HG02981 (cell line): Measurements from ENCODE around the gene CCDC122.

Experiments used
- ATAC-seq: cut with Tn5 transposase; IDR thresholded peaks from one replicate; pipeline ENCODE4 v1.9.1; 2021; ENCODE audit warnings: mild to moderate bottlenecking, moderate library complexity; ENCODE audit not compliant: unreplicated experiment

CCDC122 gene

DNA sequence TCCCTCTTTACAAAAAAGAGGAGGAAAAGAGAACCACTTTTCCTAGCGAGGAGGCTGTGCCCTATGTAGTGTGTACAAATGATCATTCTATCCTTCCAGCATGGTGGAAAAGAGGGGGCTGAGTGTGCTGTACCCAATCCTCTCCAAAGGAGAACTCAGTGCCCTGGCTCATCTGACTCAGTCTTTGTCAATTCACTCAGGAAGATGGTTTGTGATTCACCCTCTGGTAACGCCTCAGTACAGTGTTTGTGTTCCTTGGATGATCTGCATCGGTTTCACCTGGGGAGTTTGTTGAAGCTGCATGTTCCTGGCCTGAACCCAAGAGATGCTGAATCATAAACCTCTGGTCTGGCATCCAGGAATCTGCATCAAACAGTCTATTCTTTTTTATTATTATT is 74.5 kb downstream of the CCDC122 start:
- ATAC-seq: no peak

DNA sequence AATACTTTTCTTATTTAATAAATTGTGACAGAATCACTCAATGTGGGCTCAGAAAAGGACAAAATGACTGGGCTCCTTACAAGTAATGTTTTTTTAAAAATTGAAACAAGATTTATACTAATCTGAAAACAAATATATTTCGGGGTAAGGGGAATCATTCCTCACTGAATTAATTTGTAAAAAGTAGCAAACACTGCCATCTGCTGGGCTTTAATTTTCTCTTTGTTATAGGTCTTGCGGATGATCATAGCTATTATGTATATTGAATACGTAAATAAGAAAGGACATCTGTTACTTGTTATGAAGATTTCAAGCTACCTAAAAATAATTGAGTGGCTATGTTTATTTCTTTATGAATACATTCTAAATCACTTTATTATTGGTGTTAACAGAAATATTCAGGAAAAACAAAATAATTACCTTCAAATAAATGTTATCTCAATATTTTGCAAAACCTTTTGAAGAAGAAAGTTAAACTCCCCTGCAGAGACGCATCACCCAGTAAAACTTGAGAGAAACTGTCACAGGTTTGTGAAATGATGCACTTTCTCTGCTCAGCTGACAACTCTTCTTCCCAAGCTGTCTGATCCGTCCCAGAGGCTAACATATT is 75.0 kb downstream of the CCDC122 start:
- no peak for ATAC-seq

DNA sequence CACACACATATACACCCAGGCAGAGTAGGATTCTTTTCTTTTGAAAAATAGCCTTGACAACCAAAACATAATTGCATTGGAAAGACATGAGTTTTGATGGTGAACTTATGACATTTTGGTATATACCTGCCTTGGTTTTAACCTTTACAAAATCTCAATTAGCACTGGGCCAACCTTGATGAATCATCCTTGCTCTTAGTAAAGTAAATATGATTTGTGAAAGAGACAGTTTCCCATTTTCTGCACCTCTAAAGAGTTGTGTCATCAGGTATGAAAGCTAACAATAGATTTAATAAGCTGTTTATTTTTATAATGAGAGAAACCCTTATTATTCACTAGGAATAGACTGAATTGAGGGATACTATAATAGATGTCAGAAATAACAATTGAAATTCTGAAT is 77.0 kb downstream of the CCDC122 start:
- no peak for ATAC-seq

DNA sequence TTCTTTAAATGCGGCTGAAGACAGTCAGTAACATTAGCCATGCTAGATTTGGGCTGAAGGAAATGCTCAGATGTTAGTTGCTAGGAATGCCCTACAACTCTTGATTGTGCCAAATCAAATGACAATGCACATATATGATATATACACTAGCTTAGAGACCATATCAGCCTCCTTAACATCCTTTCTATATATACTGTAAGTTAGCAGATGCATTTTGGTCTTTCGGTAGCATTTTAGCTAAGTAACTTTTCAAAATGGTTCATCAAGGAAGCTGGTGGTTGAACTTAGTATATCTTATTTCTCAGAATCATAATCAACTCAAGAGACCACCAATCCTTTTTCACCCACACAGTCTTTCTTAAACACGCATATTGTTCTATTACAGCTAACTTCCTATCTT is 78.7 kb downstream of the CCDC122 start:
- ATAC-seq: no peak

DNA sequence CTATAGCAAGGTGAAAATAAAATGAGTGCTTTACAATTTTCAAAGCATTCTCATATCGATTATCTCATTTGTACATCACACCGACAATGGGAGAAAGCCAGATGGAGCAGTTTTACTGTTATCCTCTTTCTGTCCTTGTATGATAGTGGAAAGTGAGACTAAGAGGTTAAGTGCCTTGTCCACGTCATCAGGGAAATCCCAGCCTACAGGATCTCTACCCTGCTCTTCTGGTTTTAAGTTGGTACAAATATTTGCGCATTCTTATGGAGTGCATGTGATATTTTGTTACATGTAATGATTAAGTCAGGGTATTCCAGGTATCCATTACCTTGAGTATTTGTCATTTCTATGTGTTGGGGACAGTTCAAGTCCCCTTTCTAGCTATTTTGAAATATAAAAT is 80.3 kb downstream of the CCDC122 start:
- ATAC-seq: no peak

DNA sequence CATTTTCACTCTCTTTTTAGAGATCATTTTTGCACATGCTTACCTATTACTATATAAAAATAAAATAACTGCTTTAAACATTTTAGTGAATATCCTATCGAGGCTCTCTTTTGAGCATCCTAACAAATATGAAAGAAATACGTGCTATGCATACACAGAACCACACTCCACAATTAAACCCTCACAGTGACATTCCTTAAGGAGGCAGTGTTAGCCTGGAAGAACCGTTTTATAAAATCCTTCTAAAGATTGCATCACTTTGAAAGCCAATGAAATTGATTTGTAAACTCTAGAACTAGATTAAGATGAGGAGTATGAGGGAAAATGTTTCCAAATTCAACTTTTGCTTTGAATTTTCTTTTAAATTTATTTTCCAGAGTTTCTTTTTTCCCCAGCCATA is 81.7 kb downstream of the CCDC122 start:
- ATAC-seq: no peak

DNA sequence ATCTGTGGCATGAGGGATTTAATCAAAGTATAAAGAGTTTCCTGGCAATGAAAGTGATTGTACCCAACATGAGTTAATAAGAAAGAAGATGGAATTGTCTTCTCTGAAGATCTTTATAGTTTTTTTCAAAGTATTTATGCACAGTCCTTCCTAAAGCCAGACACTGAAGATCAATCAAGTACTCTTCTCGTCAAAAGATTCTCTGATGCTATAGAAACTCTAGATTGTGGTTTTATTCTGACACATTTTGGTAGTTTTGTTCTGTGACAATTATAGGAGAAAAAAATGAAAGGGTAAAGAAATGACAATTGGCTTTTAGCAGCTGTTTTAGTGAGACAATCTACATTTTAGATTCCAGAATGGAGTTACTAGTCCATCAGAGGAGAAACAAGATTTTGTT is 82.4 kb downstream of the CCDC122 start:
- ATAC-seq: no peak

DNA sequence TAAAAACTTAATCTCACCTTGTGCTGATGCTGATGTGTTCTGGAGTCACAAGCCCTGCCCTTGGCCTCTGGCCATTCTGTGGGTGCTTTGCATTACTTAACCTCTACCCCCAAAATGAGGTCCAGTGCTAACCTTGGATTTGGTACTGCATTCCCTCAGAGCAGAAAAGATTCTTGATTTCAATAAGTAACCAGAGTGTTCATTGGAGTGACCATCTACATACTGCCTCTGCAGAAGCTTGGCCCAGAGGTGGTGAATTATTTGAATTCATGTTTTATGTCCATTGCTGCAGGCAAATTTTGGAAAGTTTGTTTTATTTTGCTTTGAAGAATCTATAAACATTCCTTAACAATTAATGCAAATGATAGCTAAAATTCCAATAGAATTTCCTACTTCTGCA is 85.1 kb downstream of the CCDC122 start:
- no peak for ATAC-seq

DNA sequence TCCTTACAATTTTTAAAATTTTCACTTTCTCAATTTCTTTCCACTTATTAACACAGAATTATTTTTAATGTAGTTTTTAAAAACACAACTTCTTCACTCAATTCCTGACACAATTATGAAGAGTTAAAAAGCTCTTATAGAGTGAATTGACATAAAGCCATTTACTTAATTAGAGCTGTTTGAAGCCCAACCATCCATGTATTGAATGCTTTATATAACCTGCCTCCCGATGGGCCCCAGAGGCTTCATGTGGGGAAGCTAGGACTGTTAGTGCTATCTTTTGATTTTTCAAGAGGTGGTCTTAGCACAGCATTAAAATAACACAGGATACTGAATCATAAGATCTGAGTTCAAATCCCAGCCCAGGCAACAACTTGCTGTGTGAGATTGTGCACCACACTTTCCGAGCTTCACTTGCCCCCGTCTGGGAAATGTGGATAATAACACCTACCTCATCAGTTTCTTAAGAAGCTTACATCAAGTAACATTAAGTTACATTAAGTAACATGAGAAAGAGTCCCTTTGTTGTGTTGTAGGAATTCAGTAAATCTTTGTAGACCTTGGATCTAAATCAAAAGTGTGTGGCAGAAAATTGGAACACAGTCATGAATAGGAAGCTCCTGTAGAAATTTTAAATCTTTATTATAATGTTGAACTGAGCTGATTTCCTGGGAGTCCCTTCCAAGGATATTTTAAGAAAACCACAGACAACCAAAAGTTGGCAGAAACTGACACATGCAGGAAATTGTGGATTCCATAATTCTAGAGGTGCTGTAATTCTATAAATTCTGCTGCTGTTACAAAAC is 87.3 kb downstream of the CCDC122 start:
- no peak for ATAC-seq

DNA sequence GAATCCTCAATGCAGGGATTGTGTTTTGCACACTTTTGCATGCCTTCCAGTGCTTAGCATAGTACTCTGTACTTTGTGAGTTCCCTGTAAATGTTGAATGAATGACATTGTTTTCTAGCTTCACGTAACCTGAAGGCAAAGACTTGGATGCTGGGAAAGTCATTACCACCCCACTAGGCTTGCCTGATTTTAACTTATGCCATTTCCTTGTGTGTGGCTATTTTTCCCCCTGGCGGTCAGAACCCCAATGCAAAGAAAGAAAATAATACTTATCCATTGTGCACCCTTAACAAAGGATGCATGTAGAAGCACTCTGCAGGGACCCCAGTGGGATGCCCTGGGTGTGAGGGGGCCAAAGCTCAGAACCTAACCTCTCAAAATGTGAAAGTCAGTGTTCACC is 91.5 kb downstream of the CCDC122 start:
- ATAC-seq: no peak

DNA sequence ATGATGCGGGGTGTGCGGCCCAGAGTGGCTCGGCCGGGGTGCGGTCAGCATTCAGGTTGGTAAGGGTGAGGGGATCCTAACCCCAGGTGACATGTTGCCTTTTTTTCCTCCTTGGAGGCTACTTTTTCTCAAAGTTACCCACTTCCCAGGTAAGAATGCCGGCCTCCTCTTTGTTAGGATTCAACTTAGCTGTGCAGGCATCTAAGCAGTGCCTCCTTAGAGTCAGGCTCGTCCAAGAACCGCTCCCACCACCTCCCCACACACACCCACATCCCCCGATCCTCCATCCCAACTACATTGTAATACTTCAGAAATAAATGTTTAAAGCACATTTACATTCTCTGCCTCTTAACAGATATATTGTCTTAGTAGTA is 92.0 kb downstream of the CCDC122 start:
- ATAC-seq: no peak

DNA sequence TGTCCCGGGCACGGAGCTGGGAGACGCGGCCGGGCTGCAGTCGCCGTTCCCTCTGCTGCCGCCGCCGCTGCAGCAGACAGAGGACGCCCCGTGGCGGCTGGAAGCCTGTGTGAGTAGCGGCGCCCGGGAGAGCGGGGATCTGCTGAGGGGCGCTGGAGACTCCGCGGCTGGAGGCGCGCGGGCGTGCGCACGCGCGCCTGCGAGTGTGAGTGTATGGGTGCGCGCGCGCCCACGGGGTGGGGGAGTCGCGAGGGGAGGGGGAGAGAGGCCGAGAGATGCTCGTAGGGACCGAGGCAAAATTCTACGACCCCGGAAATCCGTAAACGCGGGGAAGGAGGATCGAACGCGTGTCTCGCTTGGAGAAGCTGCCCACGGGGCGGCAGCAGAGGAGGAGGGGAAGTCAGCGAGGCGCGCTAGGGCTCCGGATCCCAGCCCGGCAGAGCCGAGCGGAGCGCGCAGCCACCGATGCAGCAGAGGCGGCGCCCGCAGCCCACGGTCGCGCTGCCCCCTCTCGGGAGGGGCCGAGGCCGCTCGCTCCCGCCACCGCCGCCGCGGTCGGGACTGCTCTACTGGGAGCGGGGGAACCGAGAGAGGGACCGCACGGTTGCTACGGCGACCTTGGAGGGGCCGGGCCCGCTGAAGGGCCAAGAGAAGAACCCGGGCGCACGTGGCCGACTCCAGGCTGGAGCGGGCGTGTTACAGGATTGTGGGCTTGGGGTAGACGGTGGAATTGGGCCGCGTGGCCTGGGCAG is 92.6 kb downstream of the CCDC122 start, which contains the start of gene ENOX1:
ENOX1 (minus strand) TSS at position 207 of the 752 bp plus-strand sequence.
- no peak for ATAC-seq

DNA sequence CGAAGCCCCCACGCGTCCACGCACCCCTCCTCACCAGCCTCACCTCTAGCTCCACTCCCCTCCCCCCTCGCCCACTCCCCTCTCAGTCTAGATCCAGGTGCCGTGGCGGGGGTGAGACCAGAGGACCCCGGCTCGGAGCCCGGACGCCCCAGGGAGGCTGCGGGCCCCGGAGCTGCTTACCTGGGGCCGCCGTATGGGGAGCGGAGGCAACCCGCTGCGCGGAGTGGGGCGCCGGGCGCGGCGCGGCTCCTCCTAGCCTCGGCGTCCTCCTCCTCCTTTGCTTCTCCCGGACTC is 93.1 kb downstream of the CCDC122 start:
- no peak for ATAC-seq
